ENCODE results near the gene SLC7A1.

- TF ChIP-seq, protein P1, sequence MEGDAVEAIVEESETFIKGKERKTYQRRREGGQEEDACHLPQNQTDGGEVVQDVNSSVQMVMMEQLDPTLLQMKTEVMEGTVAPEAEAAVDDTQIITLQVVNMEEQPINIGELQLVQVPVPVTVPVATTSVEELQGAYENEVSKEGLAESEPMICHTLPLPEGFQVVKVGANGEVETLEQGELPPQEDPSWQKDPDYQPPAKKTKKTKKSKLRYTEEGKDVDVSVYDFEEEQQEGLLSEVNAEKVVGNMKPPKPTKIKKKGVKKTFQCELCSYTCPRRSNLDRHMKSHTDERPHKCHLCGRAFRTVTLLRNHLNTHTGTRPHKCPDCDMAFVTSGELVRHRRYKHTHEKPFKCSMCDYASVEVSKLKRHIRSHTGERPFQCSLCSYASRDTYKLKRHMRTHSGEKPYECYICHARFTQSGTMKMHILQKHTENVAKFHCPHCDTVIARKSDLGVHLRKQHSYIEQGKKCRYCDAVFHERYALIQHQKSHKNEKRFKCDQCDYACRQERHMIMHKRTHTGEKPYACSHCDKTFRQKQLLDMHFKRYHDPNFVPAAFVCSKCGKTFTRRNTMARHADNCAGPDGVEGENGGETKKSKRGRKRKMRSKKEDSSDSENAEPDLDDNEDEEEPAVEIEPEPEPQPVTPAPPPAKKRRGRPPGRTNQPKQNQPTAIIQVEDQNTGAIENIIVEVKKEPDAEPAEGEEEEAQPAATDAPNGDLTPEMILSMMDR (IDR thresholded peaks at IDR 0.05): no peak
- TF ChIP-seq RAD21 (conservative IDR thresholded peaks at IDR 0.05 in 1 of 2, IDR thresholded peaks at IDR 0.05 in 1 of 2): no peak
- TF ChIP-seq POLR2A (IDR thresholded peaks at IDR 0.05; ENCODE audit: low read length): no peak
Observed at GRCh38 chr13:29538652-29539040, 56.8 kb downstream of the SLC7A1 start.

Data from A549 (cell line).